GM12891 (cell line): Measurements from ENCODE around the gene SCP2.

Source experiments
- POLR2A ChIP-seq: IDR thresholded peaks from 2 replicates; pipeline ENCODE4 v1.6.1; 2011; ENCODE audit warnings: low read depth, low read length, control low read depth
- POLR2AphosphoS5 ChIP-seq: IDR thresholded peaks from 2 replicates; pipeline ENCODE4 v1.6.1; 2011; ENCODE audit warnings: low read depth, low read length, control low read depth
- POU2F2 ChIP-seq: IDR thresholded peaks from 2 replicates; pipeline ENCODE4 v1.6.1; 2011; ENCODE audit warnings: low read depth, mild to moderate bottlenecking, control low read depth, low read length, moderate library complexity
- SPI1 ChIP-seq: IDR thresholded peaks from 2 replicates; pipeline ENCODE4 v1.6.1; 2011; ENCODE audit warnings: low read depth, low read length, control low read depth
- TAF1 ChIP-seq: IDR thresholded peaks from 2 replicates; pipeline ENCODE4 v1.6.1; 2011; ENCODE audit warnings: low read depth, low read length, control low read depth

DNA sequence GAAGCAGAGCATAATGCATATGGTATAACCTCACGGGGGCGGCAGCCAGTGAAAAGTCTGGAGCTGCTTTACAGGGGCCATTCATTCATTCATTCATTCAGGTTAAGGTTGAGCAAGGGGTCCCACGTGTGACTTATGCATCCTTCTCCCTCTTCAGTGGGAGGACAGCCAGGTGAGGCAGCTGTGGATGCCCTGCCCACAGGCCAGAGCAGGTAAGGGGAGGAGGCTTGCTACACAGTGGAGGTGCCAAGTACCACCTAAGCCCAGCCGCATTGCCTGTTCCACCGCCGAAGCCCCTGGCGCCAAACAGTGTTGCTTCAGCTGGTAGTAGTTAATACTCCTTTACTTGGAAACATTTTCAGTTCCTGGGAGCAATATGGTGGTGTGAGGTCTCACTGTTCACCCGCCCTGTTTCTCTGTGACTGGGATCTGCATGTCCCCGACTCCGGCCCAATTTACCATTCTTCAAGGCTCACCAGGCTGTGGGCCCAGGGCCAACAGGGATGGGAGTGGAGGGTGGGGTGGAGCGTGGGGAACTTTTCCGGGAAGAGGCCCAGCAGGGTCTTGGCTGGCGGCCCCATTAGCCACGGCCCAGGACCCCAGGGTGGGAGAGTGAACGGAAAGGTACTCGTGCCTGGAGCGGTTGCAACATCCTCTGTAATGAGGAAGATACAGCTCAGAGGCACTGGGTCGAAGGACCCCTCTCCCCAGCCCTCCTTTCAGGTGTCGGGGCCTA lies 134.2 kb downstream of the SCP2 start:
- no peak for TF ChIP-seq POU2F2
- no peak for TF ChIP-seq POLR2A
- TF ChIP-seq SPI1, result no peak
- no peak for TF ChIP-seq TAF1
- no peak for TF ChIP-seq POLR2AphosphoS5
